H4 (cell line): ENCODE data around the gene ZHX3. TPM values are rescaled to one million over a fixed set of nuclear protein-coding genes. Genes with fewer than 3 reads are reported as not detected.
"Not testable (repeated sequence)": the region's sequence is repeated elsewhere in the genome, so short reads cannot be mapped to it uniquely, and the experiment has no call there.

Source experiments
- DNase-seq: peaks from one replicate; pipeline ENCODE4 v3.0.0-alpha.2; 2015; ENCODE audit warnings: low spot score
- total RNA-seq: library from RNA; depleted of rRNA; stranded (reverse); fragments of >200 nt; shearing (Covaris generic); gene quantifications from 2 replicates; pipeline ENCODE4 v1.2.3, GENCODE V29; 2014

ZHX3 gene
- total RNA-seq, 1 experiment from 2014 or later: 7.6 TPM

DNA sequence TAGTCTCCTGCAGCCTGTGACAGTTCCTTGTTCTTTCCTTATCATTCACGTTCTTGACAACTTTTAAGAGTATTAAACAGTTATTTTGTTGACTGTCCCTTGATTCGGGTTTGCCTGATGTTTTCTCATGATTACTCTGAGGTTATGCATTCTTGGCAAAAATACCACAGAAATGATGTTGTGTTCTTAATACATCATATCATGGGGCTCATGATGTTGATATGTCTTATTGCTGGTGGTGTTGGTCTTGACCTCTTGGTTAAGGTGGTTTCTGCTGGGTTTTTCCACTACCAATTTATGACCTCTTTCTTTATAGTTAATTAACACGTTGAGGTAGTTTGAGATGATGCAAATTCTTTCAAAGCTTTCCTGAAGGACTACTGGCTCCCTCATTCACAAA lies 59.1 kb downstream of the ZHX3 start:
- no peak for DNase-seq

DNA sequence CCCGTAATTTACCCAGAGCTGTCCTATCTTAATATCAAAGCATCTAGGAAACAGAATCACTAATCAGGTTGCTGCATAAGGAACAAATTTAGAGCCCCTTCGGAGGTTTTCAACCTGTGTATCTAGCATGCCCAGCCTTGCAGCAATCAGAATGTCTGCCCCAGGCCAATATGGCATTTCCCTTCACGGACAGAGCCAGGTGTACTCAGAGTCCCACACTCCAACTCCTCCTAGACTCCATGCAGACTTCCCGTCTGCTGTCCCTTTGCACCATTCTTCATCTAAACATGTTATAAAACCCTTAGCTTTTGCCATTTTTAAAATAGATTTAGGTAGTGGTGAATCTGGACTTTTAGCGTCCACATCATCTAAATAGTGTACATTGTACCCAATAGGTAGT lies 61.0 kb downstream of the ZHX3 start:
- no peak for DNase-seq

DNA sequence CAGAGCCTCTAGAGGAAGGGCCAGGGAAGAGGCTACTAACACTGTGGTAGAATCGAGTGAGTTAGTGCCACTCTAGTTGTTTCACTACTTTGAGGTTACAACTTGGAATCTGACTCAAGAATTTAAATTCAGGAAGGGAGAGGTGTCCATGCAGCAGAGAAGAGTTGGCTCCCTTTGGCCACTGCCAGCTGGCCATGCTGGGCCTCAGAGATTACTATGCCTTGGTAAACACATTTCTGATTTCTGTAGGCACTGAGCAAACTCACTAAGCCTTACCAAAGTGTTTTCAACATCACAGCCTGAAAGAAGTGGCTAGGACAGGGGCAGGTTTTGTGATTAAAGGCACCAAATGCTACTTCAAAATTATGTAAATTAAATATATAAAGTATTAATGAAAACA lies 61.9 kb downstream of the ZHX3 start:
- DNase-seq: no peak

DNA sequence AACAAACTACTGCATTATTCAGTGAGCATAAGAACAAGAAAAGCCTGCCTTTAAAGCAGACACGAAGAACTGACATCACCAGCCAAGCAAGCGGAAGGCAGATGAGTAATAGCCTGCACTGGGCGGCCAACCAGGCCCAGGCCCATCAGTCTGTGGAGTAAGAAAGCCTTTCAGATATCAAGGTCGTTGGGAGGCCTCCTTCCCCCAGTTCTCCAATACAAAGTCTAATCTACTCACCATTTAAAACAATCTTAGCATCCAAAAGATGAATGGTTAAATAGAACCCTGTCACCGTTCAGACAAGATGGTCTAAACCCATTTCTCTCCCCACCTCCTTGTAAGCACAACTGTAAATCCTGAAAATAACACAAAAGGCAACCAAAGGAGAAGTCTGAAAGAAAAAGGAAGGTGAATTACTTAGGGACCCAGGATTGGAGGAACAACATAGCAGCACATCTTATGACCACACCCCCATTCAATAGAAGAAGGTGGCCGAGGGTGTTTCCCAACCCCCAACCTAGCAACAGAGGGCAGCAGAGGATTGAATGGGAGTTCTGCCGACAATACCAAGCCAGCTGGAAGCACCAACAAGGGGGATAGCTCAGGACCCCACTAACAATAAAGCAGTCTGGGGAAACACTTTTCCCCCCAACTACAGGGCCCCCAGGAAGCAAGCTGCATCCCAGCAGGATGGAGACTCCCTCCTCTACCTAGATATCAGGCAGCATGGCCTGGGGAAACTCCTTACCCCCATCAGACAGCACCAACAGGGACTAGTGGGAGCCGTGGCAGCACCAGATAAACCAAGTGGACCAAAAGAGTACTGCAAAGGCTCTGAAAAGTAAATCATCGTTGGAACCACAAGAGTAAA lies 67.9 kb downstream of the ZHX3 start:
- DNase-seq: peak; percentile 28

DNA sequence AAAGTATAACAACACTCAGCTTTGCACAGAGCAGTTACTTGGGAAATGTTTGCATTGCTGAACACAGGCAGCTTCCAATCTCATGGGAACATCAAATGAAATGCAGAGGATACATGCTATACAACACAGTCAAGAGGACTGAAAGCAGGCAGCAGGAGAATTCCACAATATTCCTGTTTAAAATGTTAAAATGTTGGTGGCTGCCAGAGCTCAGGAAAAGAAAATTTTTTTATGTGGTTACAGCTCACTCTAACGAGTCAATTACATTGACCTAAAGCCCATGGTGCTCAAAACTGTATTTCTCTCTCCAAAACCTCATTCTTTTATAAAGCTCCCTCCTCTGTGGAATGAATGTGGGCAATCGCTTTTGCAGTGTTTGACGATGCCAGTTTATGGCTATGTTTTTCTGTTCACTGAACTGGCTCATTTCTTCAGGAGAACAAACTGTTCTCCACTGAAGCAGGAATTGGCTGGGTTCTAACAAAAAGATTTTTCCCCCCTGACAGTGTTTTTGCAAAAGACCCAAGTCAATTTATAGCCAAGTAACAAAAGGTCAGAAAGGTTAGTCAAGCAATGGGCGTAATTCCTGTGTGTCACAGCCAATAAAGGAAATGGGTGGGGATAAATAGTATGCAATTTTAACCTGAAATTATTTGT lies 69.0 kb downstream of the ZHX3 start:
- no peak for DNase-seq

DNA sequence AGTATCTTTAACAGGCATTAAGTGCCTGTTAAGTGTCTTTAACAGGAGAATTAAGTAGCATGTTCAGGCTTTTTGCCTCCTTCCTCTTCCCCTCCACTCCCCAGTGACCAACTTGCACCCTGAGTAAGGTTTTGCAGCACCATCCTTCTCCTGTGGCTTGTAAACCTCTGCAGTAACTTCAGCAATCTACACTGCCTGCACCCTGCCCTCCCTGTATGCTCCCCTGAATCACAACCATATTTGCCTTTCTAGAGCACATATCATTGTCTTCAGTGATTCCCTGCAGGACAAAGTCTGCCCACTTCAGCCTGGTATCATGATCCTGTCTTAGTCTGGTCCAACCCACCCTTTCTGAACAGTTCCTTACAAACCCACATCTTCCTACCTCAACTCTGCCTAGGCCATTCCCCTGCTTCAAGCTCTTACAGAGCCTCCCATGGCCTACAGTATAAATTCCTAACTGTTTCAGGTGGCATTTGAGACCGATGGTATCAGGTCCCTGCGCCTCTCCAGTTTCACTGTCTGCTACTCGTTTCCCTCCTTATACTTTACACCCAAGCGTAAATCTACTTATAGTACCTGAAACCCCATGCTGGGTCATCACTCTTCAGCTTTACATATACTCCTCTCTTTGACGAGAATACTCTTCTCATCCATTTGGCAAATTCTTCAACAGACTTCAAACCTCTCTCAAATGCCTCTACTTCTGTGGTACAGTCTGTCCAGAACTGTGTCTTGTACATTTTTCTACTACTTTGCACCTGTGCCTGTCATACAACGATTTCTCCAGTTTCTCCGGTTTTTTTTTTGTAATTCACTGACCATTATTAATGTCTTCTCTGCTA lies 69.8 kb downstream of the ZHX3 start:
- no peak for DNase-seq

DNA sequence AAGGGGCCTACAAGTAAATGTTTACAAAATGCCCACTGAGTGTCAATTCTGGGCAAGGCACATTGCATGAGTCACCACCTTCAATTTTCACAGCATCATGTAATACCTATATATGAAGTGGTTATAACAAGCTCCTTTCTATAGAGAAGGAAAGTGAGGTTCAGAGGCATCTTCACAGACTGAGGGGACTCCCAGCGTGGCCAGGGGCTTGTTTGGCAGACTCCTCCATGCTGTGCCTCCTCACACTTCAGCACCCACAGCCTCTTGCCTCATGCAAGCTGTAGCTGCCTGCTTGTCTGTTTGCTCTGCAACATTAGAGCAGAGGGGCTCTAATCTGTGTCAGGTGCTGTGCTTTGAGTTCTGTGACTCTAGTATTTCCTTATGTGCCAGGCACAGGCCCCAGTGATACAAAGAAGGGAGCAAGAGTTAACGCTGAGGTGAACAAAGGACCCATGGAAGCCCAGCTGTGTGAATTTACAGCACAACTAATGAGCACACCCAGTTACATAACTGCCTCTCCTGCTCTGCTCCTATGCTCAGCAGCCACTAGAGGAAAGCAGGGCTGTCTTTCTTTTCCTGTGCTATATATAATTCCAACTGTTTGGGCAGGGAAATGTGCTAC lies 72.3 kb downstream of the ZHX3 start:
- no peak for DNase-seq

DNA sequence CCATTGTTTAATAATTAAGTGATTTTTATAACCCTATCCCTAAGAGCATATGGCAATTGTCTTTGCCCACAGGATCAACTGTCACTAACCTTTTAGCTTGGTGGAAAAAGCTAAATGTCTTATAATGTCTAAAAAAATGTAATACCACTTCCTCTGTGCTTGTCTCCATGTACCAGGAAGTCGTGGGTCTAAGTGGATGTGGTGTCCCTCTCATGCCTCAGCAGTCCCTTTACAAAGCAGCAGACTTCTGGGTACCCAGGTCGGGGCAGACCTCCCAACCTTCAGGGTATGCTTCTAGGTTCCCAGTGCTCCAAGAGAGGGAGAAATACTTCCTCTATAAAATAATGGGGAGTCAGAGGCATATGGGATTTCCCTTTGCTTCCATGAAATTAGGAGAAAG lies 74.7 kb downstream of the ZHX3 start:
- DNase-seq: no peak

DNA sequence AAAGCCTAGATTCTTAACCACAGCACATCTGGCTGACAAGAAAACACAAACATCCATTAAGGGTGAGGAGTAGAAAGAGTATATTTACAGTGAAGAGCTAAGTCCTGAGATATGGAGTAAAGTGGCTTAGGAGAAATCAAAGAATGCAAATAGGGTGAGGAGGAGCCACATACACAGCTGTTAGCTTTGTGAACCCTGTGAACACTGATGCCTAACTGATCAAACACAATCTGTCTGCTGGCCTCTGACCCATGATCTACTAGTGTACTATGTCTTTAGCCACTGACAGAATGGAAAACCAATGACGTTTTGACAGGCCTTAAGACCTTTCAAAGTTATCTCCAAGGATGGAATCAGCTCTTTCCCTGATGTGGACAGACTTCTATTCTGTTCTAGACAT lies 75.2 kb downstream of the ZHX3 start:
- no peak for DNase-seq

DNA sequence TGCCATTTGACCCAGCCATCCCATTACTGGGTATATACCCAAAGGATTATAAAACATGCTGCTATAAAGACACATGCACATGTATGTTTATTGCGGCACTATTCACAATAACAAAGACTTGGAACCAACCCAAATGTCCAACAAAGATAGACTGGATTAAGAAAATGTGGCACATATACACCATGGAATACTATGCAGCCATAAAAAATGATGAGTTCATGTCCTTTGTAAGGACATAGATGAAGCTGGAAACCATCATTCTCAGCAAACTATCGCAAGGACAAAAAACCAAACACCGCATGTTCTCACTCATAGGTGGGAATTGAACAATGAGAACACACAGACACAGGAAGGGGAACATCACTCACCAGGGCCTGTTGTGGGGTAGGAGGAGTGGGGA lies 80.3 kb downstream of the ZHX3 start:
- DNase-seq: not testable (repeated sequence)

DNA sequence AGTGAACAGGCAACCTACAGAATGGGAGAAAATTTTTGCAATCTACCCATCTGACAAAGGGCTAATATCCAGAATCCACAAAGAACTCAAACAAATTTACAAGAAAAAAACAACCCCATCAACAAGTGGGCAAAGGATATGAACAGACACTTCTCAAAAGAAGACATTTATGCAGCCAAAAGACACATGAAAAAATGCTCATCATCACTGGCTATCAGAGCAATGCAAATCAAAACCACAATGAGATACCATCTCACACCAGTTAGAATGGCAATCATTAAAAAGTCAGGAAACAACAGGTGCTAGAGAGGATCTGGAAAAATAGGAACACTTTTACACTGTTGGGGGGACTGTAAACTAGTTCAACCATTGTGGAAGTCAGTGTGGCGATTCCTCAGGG lies 80.7 kb downstream of the ZHX3 start:
- DNase-seq: not testable (repeated sequence)

DNA sequence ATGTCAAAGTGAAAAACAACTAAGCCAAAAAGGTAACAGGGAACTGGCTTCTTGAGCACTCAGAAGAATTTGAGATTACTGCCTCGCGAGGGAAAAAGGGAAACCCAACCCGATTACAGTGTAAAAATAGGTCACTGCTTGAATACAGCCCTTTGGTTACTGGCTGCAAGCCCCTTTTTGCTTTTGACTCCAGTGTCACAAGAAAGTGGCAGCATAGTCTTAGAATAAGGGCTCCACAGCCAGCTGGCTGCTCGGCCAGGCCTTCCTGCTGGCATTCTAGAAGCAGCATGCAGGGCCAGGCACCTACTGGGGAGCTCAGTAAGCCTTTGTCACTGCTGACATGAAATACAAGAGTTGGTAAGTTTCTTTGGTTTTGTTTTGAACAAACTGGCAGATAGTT lies 83.0 kb downstream of the ZHX3 start:
- no peak for DNase-seq

DNA sequence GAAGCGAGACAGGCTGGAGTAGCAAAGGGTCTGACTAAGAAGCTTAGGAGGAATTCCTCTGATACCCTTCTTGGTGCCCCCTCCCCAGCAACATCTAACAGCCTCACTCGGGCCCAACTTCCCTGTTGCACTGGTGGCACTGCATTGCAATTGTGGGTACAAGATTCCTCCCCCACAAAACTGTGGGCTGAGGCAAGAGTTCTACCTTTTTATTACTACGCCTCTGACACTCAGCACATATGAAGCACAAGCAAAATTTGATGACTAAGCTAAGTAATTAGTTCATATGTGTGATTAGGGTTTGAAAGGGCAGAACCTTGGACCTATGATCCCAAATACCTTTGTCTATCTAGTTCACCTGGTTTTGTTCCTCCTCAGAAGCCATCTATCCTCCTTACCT lies 83.5 kb downstream of the ZHX3 start:
- no peak for DNase-seq

DNA sequence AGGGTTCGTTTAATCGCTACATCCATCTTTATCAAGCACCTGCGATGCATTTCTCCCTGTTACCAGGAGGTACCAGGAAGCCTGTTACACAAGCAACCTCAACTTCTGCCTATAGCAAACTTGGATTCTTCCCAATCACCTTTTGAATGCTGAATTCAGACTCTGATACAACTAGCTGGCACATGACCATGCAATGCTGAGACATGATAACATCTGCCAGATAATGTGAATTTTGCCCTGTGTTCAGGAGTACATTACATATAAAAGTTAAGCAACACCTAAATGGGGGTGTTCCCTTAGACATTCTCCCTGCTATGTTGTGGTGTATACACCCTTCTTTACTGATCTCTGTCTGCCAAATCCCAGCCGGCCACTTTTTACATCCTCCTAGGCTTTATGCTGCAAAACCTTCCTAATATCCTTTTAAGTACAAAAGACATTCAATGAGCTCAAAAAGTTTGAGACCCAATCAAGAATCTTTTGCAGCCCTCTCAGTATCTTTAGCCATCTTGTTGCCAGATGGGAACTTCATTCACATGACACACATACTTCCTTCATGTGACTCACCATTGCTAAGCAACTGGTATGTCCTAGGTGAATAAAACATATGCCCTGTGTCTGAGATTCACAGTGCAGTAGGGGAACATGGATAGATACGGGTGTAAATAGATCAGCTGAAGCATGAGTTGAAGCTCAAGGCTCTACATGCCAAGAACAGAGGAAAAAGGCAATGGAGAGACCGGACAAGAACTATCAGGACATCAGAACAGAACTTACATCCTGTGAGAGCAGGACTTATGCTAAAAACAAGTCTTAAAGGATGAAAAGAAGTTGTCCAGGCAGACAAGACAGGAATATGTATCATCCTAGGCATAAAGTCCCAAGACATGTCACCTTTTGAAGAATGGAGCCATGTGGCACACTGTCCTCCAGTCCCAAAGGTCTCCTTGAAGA lies 84.3 kb downstream of the ZHX3 start:
- no peak for DNase-seq

DNA sequence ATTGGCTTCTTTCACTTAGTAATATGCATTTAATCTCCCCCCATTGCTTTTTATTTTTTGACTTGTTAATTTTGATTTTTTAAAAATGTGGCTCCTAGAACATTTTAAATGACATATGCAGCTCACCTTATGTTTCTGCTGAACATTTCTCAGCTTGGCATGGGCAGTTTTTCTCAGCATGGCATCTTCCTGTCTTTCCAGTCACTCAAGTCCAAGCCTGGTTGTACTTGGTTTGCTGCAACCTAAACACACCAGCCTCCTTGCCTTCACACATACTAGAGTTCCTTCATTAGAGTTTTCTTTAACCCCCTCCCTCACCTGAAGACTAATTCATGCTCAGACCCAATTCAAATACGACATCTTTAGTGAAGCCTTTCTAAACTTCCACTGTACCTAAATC lies 86.4 kb downstream of the ZHX3 start:
- no peak for DNase-seq

DNA sequence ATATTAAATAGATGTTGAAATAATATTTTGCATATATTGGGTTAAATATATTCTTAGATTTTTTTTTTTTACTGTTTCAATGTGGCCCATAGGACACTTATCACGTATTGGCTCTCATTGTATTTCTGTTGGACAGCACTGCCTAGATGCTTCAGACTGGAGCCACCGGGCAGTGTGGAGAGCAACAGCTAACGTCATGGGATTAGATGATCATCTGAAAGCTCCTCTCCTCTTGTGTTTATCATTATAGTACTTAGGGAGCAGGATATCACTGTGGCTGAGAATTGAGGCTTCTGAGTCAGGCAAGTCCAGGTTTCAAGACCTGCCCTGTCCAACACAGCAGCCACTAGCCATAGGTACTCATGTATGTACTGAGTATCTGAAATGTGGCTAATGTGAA lies 87.4 kb downstream of the ZHX3 start:
- DNase-seq: no peak

DNA sequence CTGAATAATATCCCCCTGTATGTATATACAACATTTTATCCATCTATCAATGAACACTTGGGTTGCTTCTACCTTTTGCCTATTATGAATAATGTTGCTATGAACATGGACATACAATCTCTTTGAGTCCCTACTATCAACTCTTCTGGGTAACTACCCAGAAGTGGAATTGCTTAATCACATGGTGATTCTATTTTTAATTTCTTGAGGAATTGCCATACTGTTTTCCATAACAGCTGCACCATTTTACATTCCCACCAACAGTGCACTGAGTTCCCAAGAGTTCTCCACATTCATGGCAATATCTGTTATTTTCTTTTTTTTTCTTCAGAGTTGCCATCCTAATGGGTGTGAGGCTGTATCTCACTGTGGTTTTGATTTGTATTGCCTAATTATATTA lies 88.3 kb downstream of the ZHX3 start:
- no peak for DNase-seq

DNA sequence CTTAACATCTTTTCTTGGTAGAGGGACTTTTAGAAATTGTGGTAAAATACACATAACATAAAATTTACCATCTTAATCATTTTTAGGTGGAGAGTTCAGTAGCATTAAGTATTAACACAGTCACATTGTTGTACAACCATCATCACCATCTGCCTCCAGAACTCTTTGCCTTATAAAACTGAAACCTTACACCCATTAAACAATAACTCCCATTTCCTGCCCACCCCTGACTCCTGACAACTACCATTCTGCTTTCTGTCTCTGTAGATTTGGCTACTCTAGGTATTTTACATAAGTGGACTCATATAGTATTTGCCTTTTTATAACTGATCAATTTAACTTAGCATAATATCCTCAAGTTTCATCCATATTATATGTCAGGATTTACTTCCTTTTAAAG lies 88.7 kb downstream of the ZHX3 start:
- no peak for DNase-seq

DNA sequence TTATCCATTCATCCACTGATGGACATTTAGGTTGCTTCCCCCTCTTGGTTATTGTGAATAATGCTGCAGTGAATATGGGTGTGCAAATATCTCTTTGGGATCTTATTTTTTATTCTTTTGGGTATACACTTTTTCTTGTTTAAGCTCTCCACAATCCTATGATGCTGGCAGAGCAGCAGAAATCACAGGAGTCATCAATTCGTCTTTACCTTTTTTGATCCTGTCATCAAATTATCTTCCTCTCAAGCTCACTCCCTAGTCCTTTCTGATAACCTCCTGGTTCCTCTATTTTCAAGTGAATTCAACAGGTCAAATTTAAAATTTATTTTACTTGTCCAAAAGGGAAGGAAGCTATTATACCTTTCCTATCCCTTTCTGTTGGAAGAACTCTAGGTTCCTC lies 91.1 kb downstream of the ZHX3 start:
- no peak for DNase-seq

DNA sequence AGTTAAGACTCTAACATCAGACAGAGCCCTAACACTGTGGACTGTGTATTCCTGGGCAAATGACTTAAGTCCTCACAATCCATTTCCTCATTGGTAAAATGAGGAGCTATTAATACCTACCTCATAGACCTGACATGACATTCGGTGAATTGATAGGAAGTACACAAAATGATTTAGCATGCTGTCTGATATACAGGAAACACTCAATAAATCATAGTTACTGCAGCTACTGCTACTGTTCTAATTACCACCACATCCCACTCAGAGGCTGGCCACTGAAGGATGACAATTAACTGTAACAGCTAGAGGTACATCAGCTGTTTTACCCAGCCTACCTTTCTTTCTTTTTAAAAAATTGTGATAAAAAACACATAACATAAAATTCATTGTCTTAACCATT lies 92.4 kb downstream of the ZHX3 start:
- no peak for DNase-seq

DNA sequence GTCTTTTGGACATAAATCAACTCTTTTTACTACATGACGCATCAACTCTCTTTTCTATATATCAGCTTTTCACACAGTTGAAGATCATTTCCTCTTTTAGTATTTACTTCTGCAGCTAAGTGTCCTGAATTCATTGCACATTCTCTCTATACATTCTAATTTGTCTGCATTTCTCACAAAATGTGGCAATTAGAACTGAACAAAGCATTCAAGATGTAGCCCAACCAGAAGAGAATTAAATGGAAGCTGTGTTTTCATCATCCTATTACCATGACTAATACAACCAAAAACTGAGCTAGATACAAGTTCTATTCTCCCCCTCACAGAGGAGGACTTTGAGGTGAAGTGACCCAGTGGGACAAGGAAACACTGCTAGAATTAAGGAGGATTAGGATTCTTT lies 93.2 kb downstream of the ZHX3 start:
- DNase-seq: no peak
